Umbilical cord (tissue), 2 donors: ENCODE measurements around the gene ANXA9. TPM values are rescaled to one million over a fixed set of nuclear protein-coding genes. Genes with fewer than 3 reads are reported as not detected.

ENCODE experiments used
- DNase-seq: peaks from one replicate; pipeline ENCODE4 v3.0.0-alpha.2; 2015; ENCODE audit warnings: low spot score
- total RNA-seq: library from RNA; depleted of rRNA; stranded (reverse); fragments of >200 nt; gene quantifications from one replicate; pipeline ENCODE4 v1.2.3, GENCODE V29; 2014; ENCODE audit warnings: low replicate concordance; ENCODE audit not compliant: insufficient read depth

ANXA9 gene
- total RNA-seq, 1 donor from 2014 or later = not detected

GRCh38 chr1:151003180-151003579, 21.1 kb downstream of the ANXA9 start:
- no peak for DNase-seq

GRCh38 chr1:151005729-151006319, 23.7 kb downstream of the ANXA9 start:
- no peak for DNase-seq

- peak; percentile 93 for DNase-seq
Observed at GRCh38 chr1:151006327-151007052, 24.4 kb downstream of the ANXA9 start, which contains the start of gene MINDY1. TSS of gene MINDY1 (minus strand) at chr1:151006902. CDS start at chr1:151002617, 4,285 bp downstream.

- DNase-seq = no peak
Observed at GRCh38 chr1:151007853-151008243, 25.8 kb downstream of the ANXA9 start.

- peak; percentile 98 for DNase-seq
Observed at GRCh38 chr1:151008244-151009205, 26.4 kb downstream of the ANXA9 start, which contains the start of gene PRUNE1. TSS of gene PRUNE1 (plus strand) at chr1:151008449. CDS start at chr1:151008633, 184 bp downstream.

GRCh38 chr1:151009206-151009587, 27.1 kb downstream of the ANXA9 start:
- DNase-seq = peak; percentile 48

GRCh38 chr1:151009674-151010345, 27.7 kb downstream of the ANXA9 start:
- DNase-seq = no peak

GRCh38 chr1:151010346-151010726, 28.2 kb downstream of the ANXA9 start:
- no peak for DNase-seq

GRCh38 chr1:151011154-151011850, 29.2 kb downstream of the ANXA9 start:
- DNase-seq = no peak

GRCh38 chr1:151012684-151013471, 30.8 kb downstream of the ANXA9 start:
- no peak for DNase-seq

- peak; percentile 96 for DNase-seq
Observed at GRCh38 chr1:151013518-151013917, 31.4 kb downstream of the ANXA9 start.

GRCh38 chr1:151024540-151025146, 42.6 kb downstream of the ANXA9 start:
- peak; percentile 69 for DNase-seq

- DNase-seq = no peak
Observed at GRCh38 chr1:151026460-151026859, 44.4 kb downstream of the ANXA9 start.

- DNase-seq = no peak
Observed at GRCh38 chr1:151032164-151032563, 50.1 kb downstream of the ANXA9 start.

- DNase-seq = no peak
Observed at GRCh38 chr1:151035167-151035566, 53.1 kb downstream of the ANXA9 start.

GRCh38 chr1:151036356-151036755, 54.3 kb downstream of the ANXA9 start, which contains the start of gene BNIPL:
TSS of gene BNIPL (plus strand) at chr1:151036586. CDS start at chr1:151036726, 140 bp downstream.
- DNase-seq = peak; percentile 53

GRCh38 chr1:151037032-151037431, 54.9 kb downstream of the ANXA9 start:
- DNase-seq = no peak

GRCh38 chr1:151039521-151039920, 57.4 kb downstream of the ANXA9 start:
- no peak for DNase-seq

GRCh38 chr1:151043163-151043562, 61.1 kb downstream of the ANXA9 start:
- DNase-seq = no peak
